ENCODE results near the gene CALHM6. TPM values are rescaled to one million over a fixed set of nuclear protein-coding genes. Genes with fewer than 3 reads are reported as not detected.

CALHM6 gene
- polyA plus RNA-seq, 3 donors = 2.7 to 4.0 (median 3.2) TPM

- no peak for DNase-seq (ENCODE audit: low read depth in 3 of 3, low spot score in 2 of 3)
Observed at GRCh38 chr6:116444575-116444974, 16.6 kb upstream of the CALHM6 start.

GRCh38 chr6:116445102-116445501 lies 16.1 kb upstream of the CALHM6 start:
- DNase-seq (ENCODE audit: low read depth in 3 of 3, low spot score in 2 of 3) = no peak

- DNase-seq (ENCODE audit: low read depth in 3 of 3, low spot score in 2 of 3) = no peak
Observed at GRCh38 chr6:116446399-116446798, 14.8 kb upstream of the CALHM6 start.

GRCh38 chr6:116447052-116447451 lies 14.1 kb upstream of the CALHM6 start:
- DNase-seq (ENCODE audit: low read depth in 3 of 3, low spot score in 2 of 3) = no peak

GRCh38 chr6:116447496-116448011 lies 13.6 kb upstream of the CALHM6 start:
- no peak for DNase-seq (ENCODE audit: low read depth in 3 of 3, low spot score in 2 of 3)

- DNase-seq (ENCODE audit: low read depth in 3 of 3, low spot score in 2 of 3) = no peak
Observed at GRCh38 chr6:116449565-116449964, 11.6 kb upstream of the CALHM6 start.

- no peak for DNase-seq (ENCODE audit: low read depth in 3 of 3, low spot score in 2 of 3)
Observed at GRCh38 chr6:116450185-116450710, 10.9 kb upstream of the CALHM6 start.

- no peak for DNase-seq (ENCODE audit: low read depth in 3 of 3, low spot score in 2 of 3)
Observed at GRCh38 chr6:116450769-116451740, 10.1 kb upstream of the CALHM6 start.

- no peak for DNase-seq (ENCODE audit: low read depth in 3 of 3, low spot score in 2 of 3)
Observed at GRCh38 chr6:116451916-116452315, 9.3 kb upstream of the CALHM6 start.

- DNase-seq (ENCODE audit: low read depth in 3 of 3, low spot score in 2 of 3) = no peak
Observed at GRCh38 chr6:116452531-116452930, 8.6 kb upstream of the CALHM6 start.

- no peak for DNase-seq (ENCODE audit: low read depth in 3 of 3, low spot score in 2 of 3)
Observed at GRCh38 chr6:116456106-116456505, 5.1 kb upstream of the CALHM6 start.

GRCh38 chr6:116456927-116457326 lies 4.2 kb upstream of the CALHM6 start:
- DNase-seq (ENCODE audit: low read depth in 3 of 3, low spot score in 2 of 3) = no peak

GRCh38 chr6:116458264-116458663 lies 2.9 kb upstream of the CALHM6 start:
- DNase-seq (ENCODE audit: low read depth in 3 of 3, low spot score in 2 of 3) = no peak

GRCh38 chr6:116459927-116460326 lies 1.2 kb upstream of the CALHM6 start:
- DNase-seq (ENCODE audit: low read depth in 3 of 3, low spot score in 2 of 3) = no peak

GRCh38 chr6:116461932-116462885 lies 1.0 kb downstream of the CALHM6 start:
- peak in 2 of 3 donors; percentile 37 to 50 for DNase-seq (ENCODE audit: low read depth in 3 of 3, low spot score in 2 of 3)

- DNase-seq (ENCODE audit: low read depth in 3 of 3, low spot score in 2 of 3) = no peak
Observed at GRCh38 chr6:116463301-116463700, 2.1 kb downstream of the CALHM6 start.

- no peak for DNase-seq (ENCODE audit: low read depth in 3 of 3, low spot score in 2 of 3)
Observed at GRCh38 chr6:116465246-116465645, 4.1 kb downstream of the CALHM6 start.

GRCh38 chr6:116467096-116467495 lies 5.9 kb downstream of the CALHM6 start:
- no peak for DNase-seq (ENCODE audit: low read depth in 3 of 3, low spot score in 2 of 3)

GRCh38 chr6:116467514-116467913 lies 6.3 kb downstream of the CALHM6 start:
- no peak for DNase-seq (ENCODE audit: low read depth in 3 of 3, low spot score in 2 of 3)

GRCh38 chr6:116468293-116468692 lies 7.1 kb downstream of the CALHM6 start:
- DNase-seq (ENCODE audit: low read depth in 3 of 3, low spot score in 2 of 3) = no peak

GRCh38 chr6:116471531-116471930 lies 10.4 kb downstream of the CALHM6 start:
- DNase-seq (ENCODE audit: low read depth in 3 of 3, low spot score in 2 of 3) = no peak

Measured in right renal cortex interstitium (tissue), 3 donors.